Panc1 (cell line): ENCODE measurements around the gene CPD. TPM values are rescaled to one million over a fixed set of nuclear protein-coding genes. Genes with fewer than 3 reads are reported as not detected.
"Not testable (repeated sequence)": the region's sequence is repeated elsewhere in the genome, so short reads cannot be mapped to it uniquely, and the experiment has no call there.

ENCODE experiments used
- ATAC-seq: fragments of 200-7000 bp; cut with Tn5 transposase; 2 replicates; pipeline ENCODE4 v1.9.1; 2020; ENCODE audit warnings: mild to moderate bottlenecking, moderate library complexity
- BruUV-seq: library from RNA; stranded (reverse); fragments of 400-500 nt; replicated peaks from 2 replicates; lab custom pipeline; 2021; lab: Mats Ljungman, UMichigan
- CTCF ChIA-PET: fragments of 300-600 bp; sonication (Branson Sonifier 250); formaldehyde crosslinking; loops from one replicate; lab custom pipeline; 2022; ENCODE audit warnings: antibody characterized with exemption; lab: Charles Lee
- POLR2A ChIA-PET: fragments of 300-600 bp; sonication (Branson Sonifier 250); formaldehyde crosslinking; loops from one replicate; lab custom pipeline; 2022; ENCODE audit warnings: antibody characterized with exemption; lab: Charles Lee
- DNase-seq: peaks from one replicate; pipeline ENCODE4 v3.0.0-alpha.2; 2010; ENCODE audit warnings: low read depth, low spot score
- H3K27ac ChIP-seq: 2 replicates; pipeline ENCODE4 v1.5.1; 2011; ENCODE audit warnings: mild to moderate bottlenecking, low read length, inconsistent platforms
- H3K27me3 ChIP-seq: fragments of 200-500 bp; sonication (Bioruptor generic); 2 replicates; pipeline ENCODE4 v1.6.0; 2014; ENCODE audit warnings: low read length, inconsistent platforms; ENCODE audit not compliant: control insufficient read depth, insufficient read depth
- H3K36me3 ChIP-seq: fragments of 200-500 bp; sonication (Bioruptor generic); 2 replicates; pipeline ENCODE4 v1.5.1; 2014; ENCODE audit warnings: inconsistent platforms, mild to moderate bottlenecking, low read length, moderate library complexity; ENCODE audit not compliant: control insufficient read depth, insufficient read depth
- H3K4me1 ChIP-seq: 2 replicates; pipeline ENCODE4 v1.5.1; 2011; ENCODE audit warnings: inconsistent platforms, mild to moderate bottlenecking, low read length, moderate library complexity; ENCODE audit not compliant: control insufficient read depth, insufficient read depth
- H3K4me3 ChIP-seq, 2 experiments: 2 replicates each; pipeline ENCODE4 v1.5.1; 2011 to 2012; ENCODE audit warnings: low read depth in 2 of 2, low read length in 2 of 2, mild to moderate bottlenecking in 2 of 2, inconsistent platforms in 1 of 2, moderate library complexity in 1 of 2
- H3K9me3 ChIP-seq: fragments of 200-500 bp; sonication (Bioruptor generic); 2 replicates; pipeline ENCODE4 v1.5.1; 2014; ENCODE audit warnings: low read depth, mild to moderate bottlenecking, inconsistent platforms, low read length, moderate library complexity; ENCODE audit not compliant: control insufficient read depth, insufficient read depth
- CTCF ChIP-seq: fragments of 450-650 bp; IDR thresholded peaks from 2 replicates; pipeline ENCODE4 v1.5.1; 2017; ENCODE audit warnings: mild to moderate bottlenecking
- POLR2AphosphoS5 ChIP-seq: IDR thresholded peaks from 2 replicates; pipeline ENCODE4 v1.6.1; 2012; ENCODE audit warnings: mild to moderate bottlenecking, low read depth, low read length, moderate library complexity
- REST ChIP-seq, 2 experiments: IDR thresholded peaks; 2 replicates each; pipeline ENCODE4 v1.6.1; 2011 to 2012; ENCODE audit warnings: low read depth in 2 of 2, control low read depth in 1 of 2, low read length in 1 of 2, mild to moderate bottlenecking in 1 of 2, moderate library complexity in 1 of 2; ENCODE audit not compliant: insufficient read depth in 1 of 2
- SIN3A ChIP-seq: IDR thresholded peaks from 2 replicates; pipeline ENCODE4 v1.6.1; 2012; ENCODE audit warnings: low read depth, mild to moderate bottlenecking, low read length, moderate library complexity, borderline replicate concordance; ENCODE audit not compliant: insufficient read depth
- TCF7L2 ChIP-seq: IDR thresholded peaks from 2 replicates; pipeline ENCODE4 v1.6.1; 2011; ENCODE audit warnings: mild to moderate bottlenecking, low read depth, low read length, inconsistent platforms
- in situ Hi-C: cut with HindIII; loops from 2 replicates; pipeline ENCODE4 v1.10.0; 2016; ENCODE audit warnings: low sequenced_read_pairs, low pct_unique_long_range_greater_than_20kb
- intact Hi-C: fragments of 100-400 bp; cut with micrococcal nuclease; formaldehyde crosslinking; loops from one replicate; pipeline ENCODE4 v1.10.0; 2022; ENCODE audit not compliant: unreplicated experiment
- total RNA-seq: library from RNA; stranded (reverse); gene quantifications from one replicate; pipeline ENCODE4 v1.2.1, GENCODE V29; 2021; ENCODE audit not compliant: unreplicated experiment

The CPD gene
- total RNA-seq, 1 experiment from 2014 or later, result 93.0 TPM

GRCh38 chr17:30347488-30347887 is 31.2 kb upstream of the CPD start:
- ATAC-seq (no peak), DNase-seq (no peak)
- peaks cover 16% of the 10 kb centered on the region for H3K4me1 ChIP-seq
- ChIA-PET CTCF (no interaction called here), POLR2A (no interaction called here)
- in situ Hi-C loops (no loop called here), intact Hi-C loops (no loop called here)
- no peak overlapping the region for H3K4me3 ChIP-seq
- TF ChIP-seq POLR2AphosphoS5 (no peak), TCF7L2 (no peak), SIN3A (no peak), CTCF (no peak), REST (IDR thresholded peaks at IDR 0.05; ENCODE audit: insufficient read depth in 1 of 2, low read depth in 2 of 2, low read length in 1 of 2) (no peak)
- H3K27ac ChIP-seq, result no peak overlapping the region
- BruUV-seq, result no TSS peak
- no peaks in the 10 kb centered on the region for H3K36me3 ChIP-seq
- H3K27me3 ChIP-seq, result no peaks in the 10 kb centered on the region
- H3K9me3 ChIP-seq, result no peaks in the 10 kb centered on the region

GRCh38 chr17:30349252-30349651 is 29.5 kb upstream of the CPD start:
- intact Hi-C loops, result no loop called here
- TF ChIP-seq POLR2AphosphoS5 (no peak), TCF7L2 (no peak), SIN3A (no peak), REST (IDR thresholded peaks at IDR 0.05; ENCODE audit: insufficient read depth in 1 of 2, low read depth in 2 of 2, low read length in 1 of 2) (no peak), CTCF (no peak)
- Histone ChIP-seq H3K4me1 (peaks cover 9% of the 10 kb centered on the region), H3K36me3 (no peaks in the 10 kb centered on the region), H3K27ac (no peak overlapping the region), H3K9me3 (no peaks in the 10 kb centered on the region), H3K27me3 (no peaks in the 10 kb centered on the region), H3K4me3 (no peak overlapping the region)
- no TSS peak for BruUV-seq
- POLR2A ChIA-PET, result no interaction called here
- ATAC-seq (no peak), DNase-seq (no peak)
- in situ Hi-C loops, result no loop called here
- CTCF ChIA-PET, result interaction anchor here (0.6 kb wide), 1 partner anchor 166 kb away, joined by 3 read pairs; no protein-coding TSS in a partner anchor

GRCh38 chr17:30351263-30351662 is 27.5 kb upstream of the CPD start:
- in situ Hi-C loops, ATAC-seq: not testable (repeated sequence)

More at GRCh38 chr17:30351263-30351662, 27.5 kb upstream of the CPD start:
- H3K27me3 ChIP-seq, H3K36me3 ChIP-seq, H3K4me1 ChIP-seq, CTCF ChIA-PET, BruUV-seq, intact Hi-C loops, H3K9me3 ChIP-seq, DNase-seq, H3K27ac ChIP-seq, H3K4me3 ChIP-seq: not testable (repeated sequence)
- POLR2A ChIA-PET, result interaction anchor here (0.7 kb wide), 1 partner anchor 25 kb away, joined by 6 read pairs; no protein-coding TSS in a partner anchor
